Measurements from ENCODE around the gene DYRK1B.

DYRK1B gene

GRCh38 chr19:39858541-39858940, 24.6 kb upstream of the DYRK1B start:
- peak; percentile 95 for DNase-seq (ENCODE audit: low read depth, low spot score)

- no peak for DNase-seq (ENCODE audit: low read depth, low spot score)
Observed at GRCh38 chr19:39852882-39853281, 18.9 kb upstream of the DYRK1B start.

GRCh38 chr19:39850892-39851291, 16.9 kb upstream of the DYRK1B start:
- no peak for DNase-seq (ENCODE audit: low read depth, low spot score)

- DNase-seq (ENCODE audit: low read depth, low spot score), result no peak
Observed at GRCh38 chr19:39848392-39848791, 14.4 kb upstream of the DYRK1B start.

GRCh38 chr19:39847525-39847924, 13.6 kb upstream of the DYRK1B start:
- no peak for DNase-seq (ENCODE audit: low read depth, low spot score)

GRCh38 chr19:39846678-39847486, 12.9 kb upstream of the DYRK1B start:
- DNase-seq (ENCODE audit: low read depth, low spot score), result no peak

GRCh38 chr19:39845933-39846677, 12.1 kb upstream of the DYRK1B start, which contains the start of gene FBL:
Gene FBL, minus strand, starts transcription at chr19:39846379. Its CDS starts 79 bp downstream, at chr19:39846300.
- DNase-seq (ENCODE audit: low read depth, low spot score), result no peak

- DNase-seq (ENCODE audit: low read depth, low spot score), result no peak
Observed at GRCh38 chr19:39845584-39845932, 11.6 kb upstream of the DYRK1B start.

- no peak for DNase-seq (ENCODE audit: low read depth, low spot score)
Observed at GRCh38 chr19:39845172-39845571, 11.2 kb upstream of the DYRK1B start.

- DNase-seq (ENCODE audit: low read depth, low spot score), result no peak
Observed at GRCh38 chr19:39843919-39844793, 10.2 kb upstream of the DYRK1B start.

GRCh38 chr19:39842693-39843435, 8.9 kb upstream of the DYRK1B start:
- no peak for DNase-seq (ENCODE audit: low read depth, low spot score)

- DNase-seq (ENCODE audit: low read depth, low spot score), result no peak
Observed at GRCh38 chr19:39841041-39841440, 7.1 kb upstream of the DYRK1B start.

GRCh38 chr19:39840492-39840891, 6.5 kb upstream of the DYRK1B start:
- no peak for DNase-seq (ENCODE audit: low read depth, low spot score)

GRCh38 chr19:39839678-39840327, 5.8 kb upstream of the DYRK1B start:
- no peak for DNase-seq (ENCODE audit: low read depth, low spot score)

- DNase-seq (ENCODE audit: low read depth, low spot score), result no peak
Observed at GRCh38 chr19:39838569-39838968, 4.6 kb upstream of the DYRK1B start.

GRCh38 chr19:39837978-39838377, 4.0 kb upstream of the DYRK1B start:
- DNase-seq (ENCODE audit: low read depth, low spot score), result no peak

GRCh38 chr19:39834287-39834841, 402 bp upstream of the DYRK1B start:
- no peak for DNase-seq (ENCODE audit: low read depth, low spot score)

- DNase-seq (ENCODE audit: low read depth, low spot score), result no peak
Observed at GRCh38 chr19:39833160-39833463, 850 bp downstream of the DYRK1B start.

- no peak for DNase-seq (ENCODE audit: low read depth, low spot score)
Observed at GRCh38 chr19:39832341-39833083, 1.4 kb downstream of the DYRK1B start.

GRCh38 chr19:39831679-39832078, 2.3 kb downstream of the DYRK1B start:
- no peak for DNase-seq (ENCODE audit: low read depth, low spot score)
